AG04450 (cell line): ENCODE measurements around the gene NME7. TPM values are rescaled to one million over a fixed set of nuclear protein-coding genes. Genes with fewer than 3 reads are reported as not detected.

Experiments
- CTCF ChIA-PET: fragments of 300-600, 350-600 bp; formaldehyde crosslinking; extraction: SDS; loops from one replicate; lab custom pipeline; 2022; ENCODE audit warnings: antibody characterized with exemption, inconsistent platforms; lab: Charles Lee
- POLR2A ChIA-PET: fragments of 350-600 bp; formaldehyde crosslinking; extraction: SDS; loops from one replicate; lab custom pipeline; 2021; ENCODE audit warnings: antibody characterized with exemption, inconsistent platforms; lab: Yijun Ruan, JAX
- DNase-seq: peaks from one replicate; pipeline ENCODE4 v3.0.0-alpha.2; 2011; ENCODE audit warnings: low read depth, low spot score
- H3K27ac ChIP-seq: one replicate; pipeline ENCODE4 v1.5.1; 2012; ENCODE audit warnings: low read depth, low read length, control low read depth
- H3K27me3 ChIP-seq: one replicate; pipeline ENCODE4 v1.6.0; 2012; ENCODE audit warnings: low read length; ENCODE audit not compliant: control insufficient read depth, insufficient read depth
- H3K4me3 ChIP-seq: 2 replicates; pipeline ENCODE4 v1.5.1; 2011; ENCODE audit warnings: mild to moderate bottlenecking, low read depth, low read length, control low read depth
- H3K9me3 ChIP-seq: 2 replicates; pipeline ENCODE4 v1.5.1; 2012; ENCODE audit warnings: low read length; ENCODE audit not compliant: control insufficient read depth, insufficient read depth
- polyA plus RNA-seq: library from polyadenylated mRNA; depleted of rRNA; stranded (reverse); fragments of >200 nt; gene quantifications from 2 replicates; pipeline ENCODE4 v1.2.3, GENCODE V29; 2011
- TF ChIP-seq, protein P1 (sequence below): IDR thresholded peaks from 2 replicates; pipeline ENCODE4 v1.5.1; 2011; ENCODE audit warnings: low read depth, low read length, control low read depth, inconsistent platforms

NME7 gene
- polyA plus RNA-seq, 1 experiment: 27.3 TPM

DNA sequence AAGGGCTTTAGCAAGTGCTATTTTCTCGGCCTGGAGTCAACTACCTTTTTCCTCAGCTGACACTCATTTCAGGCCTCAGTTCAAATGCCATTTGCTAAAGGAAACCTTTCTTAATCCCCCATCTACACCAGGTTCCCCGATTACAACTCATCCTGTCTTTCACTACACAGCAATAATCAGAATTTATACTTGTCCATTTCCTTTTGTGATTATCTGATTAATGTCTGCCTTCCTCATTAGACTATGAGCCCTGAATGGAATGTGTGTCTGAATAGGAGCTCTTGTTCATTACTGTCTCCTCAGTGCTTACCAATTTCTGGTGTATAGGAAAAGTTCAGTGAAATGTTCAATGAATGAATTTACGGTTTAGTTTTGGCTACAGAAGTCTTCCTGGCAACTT lies 224.3 kb downstream of the NME7 start:
- Histone ChIP-seq H3K9me3 (no peaks in the 10 kb centered on the region), H3K27ac (no peak overlapping the region), H3K4me3 (no peak overlapping the region), H3K27me3 (no peaks in the 10 kb centered on the region)
- POLR2A ChIA-PET: no interaction called here
- CTCF ChIA-PET: interaction anchor here (1.0 kb wide), 1 partner anchor 10 kb away, joined by 3 read pairs; no protein-coding TSS in a partner anchor
- DNase-seq: no peak
- TF ChIP-seq, protein P1, sequence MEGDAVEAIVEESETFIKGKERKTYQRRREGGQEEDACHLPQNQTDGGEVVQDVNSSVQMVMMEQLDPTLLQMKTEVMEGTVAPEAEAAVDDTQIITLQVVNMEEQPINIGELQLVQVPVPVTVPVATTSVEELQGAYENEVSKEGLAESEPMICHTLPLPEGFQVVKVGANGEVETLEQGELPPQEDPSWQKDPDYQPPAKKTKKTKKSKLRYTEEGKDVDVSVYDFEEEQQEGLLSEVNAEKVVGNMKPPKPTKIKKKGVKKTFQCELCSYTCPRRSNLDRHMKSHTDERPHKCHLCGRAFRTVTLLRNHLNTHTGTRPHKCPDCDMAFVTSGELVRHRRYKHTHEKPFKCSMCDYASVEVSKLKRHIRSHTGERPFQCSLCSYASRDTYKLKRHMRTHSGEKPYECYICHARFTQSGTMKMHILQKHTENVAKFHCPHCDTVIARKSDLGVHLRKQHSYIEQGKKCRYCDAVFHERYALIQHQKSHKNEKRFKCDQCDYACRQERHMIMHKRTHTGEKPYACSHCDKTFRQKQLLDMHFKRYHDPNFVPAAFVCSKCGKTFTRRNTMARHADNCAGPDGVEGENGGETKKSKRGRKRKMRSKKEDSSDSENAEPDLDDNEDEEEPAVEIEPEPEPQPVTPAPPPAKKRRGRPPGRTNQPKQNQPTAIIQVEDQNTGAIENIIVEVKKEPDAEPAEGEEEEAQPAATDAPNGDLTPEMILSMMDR: no peak

DNA sequence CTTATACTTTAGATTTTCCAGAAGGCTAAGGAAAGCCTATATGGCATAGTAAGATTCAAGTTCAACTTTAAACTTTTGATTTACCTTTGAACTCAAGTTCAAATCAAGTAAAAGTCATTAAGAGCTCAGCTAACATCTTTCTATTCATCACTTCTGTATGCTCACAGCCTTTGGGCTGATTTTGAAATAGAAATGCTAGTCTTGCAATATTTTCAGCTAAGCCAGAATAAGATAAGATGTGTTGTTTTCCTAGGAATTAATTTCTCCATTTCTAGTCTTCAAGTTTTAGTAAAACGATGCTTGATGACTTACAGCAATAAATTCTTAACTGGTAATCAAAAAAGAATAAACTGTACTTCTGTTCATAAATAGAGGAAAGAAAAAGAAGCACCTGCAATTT lies 225.5 kb downstream of the NME7 start:
- TF ChIP-seq, protein P1: no peak
- Histone ChIP-seq H3K27me3 (no peaks in the 10 kb centered on the region), H3K4me3 (no peak overlapping the region), H3K27ac (no peak overlapping the region), H3K9me3 (no peaks in the 10 kb centered on the region)
- CTCF ChIA-PET: interaction anchor here (1.1 kb wide), 1 partner anchor 207 kb away, joined by 5 read pairs; no protein-coding TSS in a partner anchor
- no peak for DNase-seq
- POLR2A ChIA-PET: no interaction called here

DNA sequence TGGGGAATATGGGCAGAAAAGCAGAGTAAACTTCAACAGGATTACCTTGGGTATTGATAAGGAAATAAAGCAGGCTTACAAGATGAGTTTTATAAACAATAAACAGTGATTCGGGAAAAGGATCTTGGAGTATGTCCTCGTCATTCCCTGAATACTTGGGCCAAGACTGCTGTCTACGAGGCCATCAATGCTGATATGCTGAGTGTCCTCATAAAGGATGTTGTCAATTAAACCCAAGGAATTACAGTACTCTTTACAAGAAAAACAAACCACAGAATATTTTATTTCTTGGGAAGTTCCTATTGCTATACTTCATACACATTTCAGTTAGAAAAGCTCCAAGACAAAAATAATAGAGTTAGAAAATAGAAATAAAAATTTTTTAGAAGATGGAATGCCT lies 226.2 kb downstream of the NME7 start:
- no peak overlapping the region for H3K27ac ChIP-seq
- ChIA-PET POLR2A (no interaction called here), CTCF (interaction anchor here (1.1 kb wide), 1 partner anchor 208 kb away, joined by 5 read pairs; no protein-coding TSS in a partner anchor)
- no peak for DNase-seq
- no peaks in the 10 kb centered on the region for H3K27me3 ChIP-seq
- H3K9me3 ChIP-seq: no peaks in the 10 kb centered on the region
- H3K4me3 ChIP-seq: no peak overlapping the region
- TF ChIP-seq, protein P1: no peak

DNA sequence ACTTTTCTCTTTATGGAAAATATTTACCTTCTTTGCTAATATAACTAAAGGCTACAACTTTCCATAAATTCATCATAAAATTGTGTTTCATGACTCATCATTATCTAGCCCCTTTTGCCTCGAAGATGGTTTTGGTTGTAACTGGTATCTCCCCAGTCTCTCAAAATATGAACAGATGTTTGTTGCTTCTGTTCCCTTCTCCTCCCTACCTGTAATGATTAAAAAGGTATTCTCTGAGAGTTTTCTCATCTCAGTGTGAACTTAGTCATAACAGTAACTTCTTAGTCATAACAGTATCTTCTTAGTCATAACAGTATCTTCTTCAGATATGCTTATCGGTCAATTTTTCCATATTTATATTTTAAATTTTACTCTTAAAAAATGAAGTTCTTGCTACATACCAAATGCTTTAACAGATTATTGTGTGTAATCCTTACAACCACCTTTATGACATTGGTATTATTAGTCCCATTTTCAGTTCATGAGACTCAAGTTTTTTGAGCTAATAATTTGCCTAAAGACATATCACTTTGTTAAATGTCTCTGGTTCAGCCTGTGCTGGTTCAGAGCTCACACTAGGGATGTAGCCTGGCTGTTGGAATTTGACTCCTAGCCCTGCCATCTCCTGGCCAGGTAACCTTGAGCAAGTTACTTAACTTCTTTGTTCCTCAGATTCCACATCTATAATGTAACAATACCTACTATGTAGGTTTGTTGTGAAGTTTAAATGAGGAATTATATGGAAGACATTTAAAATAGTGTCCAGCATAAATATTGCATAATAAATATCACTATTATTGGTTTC lies 228.5 kb downstream of the NME7 start:
- Histone ChIP-seq H3K4me3 (no peak overlapping the region), H3K27ac (no peak overlapping the region), H3K27me3 (no peaks in the 10 kb centered on the region), H3K9me3 (no peaks in the 10 kb centered on the region)
- DNase-seq: no peak
- CTCF ChIA-PET: no interaction called here
- POLR2A ChIA-PET: no interaction called here
- TF ChIP-seq, protein P1: no peak

DNA sequence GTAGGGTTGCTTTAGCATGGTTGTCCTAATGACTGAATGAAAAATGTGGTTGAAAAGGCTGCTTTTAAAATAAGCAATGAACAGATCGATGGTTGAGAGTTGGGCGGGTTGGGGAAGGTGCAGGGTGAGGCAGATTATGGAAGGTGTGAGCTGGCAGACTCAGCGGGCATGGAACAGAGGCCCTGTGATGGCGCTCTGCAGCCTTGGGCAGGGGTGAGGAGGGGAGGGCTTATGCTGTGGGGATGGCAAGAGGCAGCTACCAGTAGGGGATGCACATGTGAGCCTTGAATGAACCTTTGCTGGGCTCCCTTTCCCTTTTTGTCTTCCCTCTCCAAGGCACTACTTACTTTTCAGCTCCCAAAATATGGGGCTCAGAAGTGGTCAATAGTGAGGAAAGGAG lies 230.2 kb downstream of the NME7 start:
- Histone ChIP-seq H3K4me3 (no peak overlapping the region), H3K27ac (no peak overlapping the region), H3K27me3 (no peaks in the 10 kb centered on the region), H3K9me3 (no peaks in the 10 kb centered on the region)
- DNase-seq: no peak
- ChIA-PET POLR2A (no interaction called here), CTCF (no interaction called here)
- TF ChIP-seq, protein P1: no peak
